ENCODE results near the gene PPME1. TPM values are rescaled to one million over a fixed set of nuclear protein-coding genes. Genes with fewer than 3 reads are reported as not detected.

Gene PPME1
- total RNA-seq, 1 experiment from 2014 or later: 39.4 TPM

- TF ChIP-seq CTCF (conservative IDR thresholded peaks at IDR 0.05): no peak
- H2BK120ac ChIP-seq (ENCODE audit: low read depth, low read length, poor library complexity, severe bottlenecking): no peak overlapping the region
- H3K4me3 Mint-ChIP-seq: no peak overlapping the region
- H3K27ac ChIP-seq (ENCODE audit: insufficient read length, low read depth, low read length): no peak overlapping the region
- no peak overlapping the region for H3K14ac ChIP-seq (ENCODE audit: insufficient read depth, low read length)
- H2BK20ac ChIP-seq (ENCODE audit: low read depth, low read length, poor library complexity, severe bottlenecking): no peak overlapping the region
- H3K4me1 ChIP-seq (ENCODE audit: insufficient read depth, low read length): no peaks in the 10 kb centered on the region
- H3K79me1 ChIP-seq (ENCODE audit: insufficient read depth, low read depth, low read length, poor library complexity, severe bottlenecking): no peaks in the 10 kb centered on the region
- H3K23me2 ChIP-seq (ENCODE audit: insufficient read length, low read depth, low read length, poor library complexity, severe bottlenecking): no peaks in the 10 kb centered on the region
- no peak overlapping the region for H4K91ac ChIP-seq (ENCODE audit: insufficient read length, low read depth, low read length)
- H3K27me3 Mint-ChIP-seq (ENCODE audit: low read depth): no peaks in the 10 kb centered on the region
- H3K9me3 Mint-ChIP-seq: no peaks in the 10 kb centered on the region
- no peak overlapping the region for H3K56ac ChIP-seq (ENCODE audit: insufficient read length, low read depth, low read length)
- no peak overlapping the region for H2AK5ac ChIP-seq (ENCODE audit: insufficient read length, low read length)
- no peak overlapping the region for H3T11ph ChIP-seq (ENCODE audit: low read length)
- peaks cover 7 to 11% of the 10 kb centered on the region in 2 experiments; a peak in 3 of 4 replicates for H3K4me1 Mint-ChIP-seq
- H2BK15ac ChIP-seq (ENCODE audit: low read depth, low read length): no peak overlapping the region
- H3K9ac ChIP-seq (ENCODE audit: extremely low read depth, insufficient read length, low read length): no peak overlapping the region
- no peak overlapping the region for H4K8ac ChIP-seq (replicated peaks; ENCODE audit: insufficient read length, low read depth, low read length)
- no peak overlapping the region for H3K27ac Mint-ChIP-seq
- no peak overlapping the region for H2BK5ac ChIP-seq (ENCODE audit: insufficient read length, low read length)
- H2BK12ac ChIP-seq (ENCODE audit: insufficient read length, low read depth, low read length): no peak overlapping the region
- no peaks in the 10 kb centered on the region for H4K20me1 ChIP-seq (ENCODE audit: control insufficient read depth, insufficient read depth, insufficient read length)
- H3K27me3 ChIP-seq (ENCODE audit: insufficient read depth, low read length): no peaks in the 10 kb centered on the region
- no peak overlapping the region for H3K4ac ChIP-seq (ENCODE audit: low read depth, low read length)
- H4K5ac ChIP-seq (ENCODE audit: insufficient read length, low read depth, low read length): no peak overlapping the region
- H3K79me2 ChIP-seq (ENCODE audit: insufficient read depth, low read length): no peaks in the 10 kb centered on the region
- no peak overlapping the region for H3K18ac ChIP-seq (ENCODE audit: insufficient read length, low read depth, low read length)
- no peak overlapping the region for H3K23ac ChIP-seq (ENCODE audit: insufficient read length, low read depth, low read length)
- H3K9me3 ChIP-seq (ENCODE audit: control insufficient read depth, low read depth, low read length): no peaks in the 10 kb centered on the region
- no peak overlapping the region for H3K4me2 ChIP-seq (ENCODE audit: insufficient read depth, insufficient read length, low read length)
- DNase-seq: no peak
- H3K36me3 Mint-ChIP-seq (ENCODE audit: insufficient read depth in 1 of 3, low read depth in 3 of 3): peaks cover 7 to 51% (median 13%) of the 10 kb centered on the region in 3 experiments; a peak in 6 of 7 replicates
- no peak overlapping the region for H2AFZ ChIP-seq (ENCODE audit: low read length)
Measured at GRCh38 chr11:74208507-74208906, 37.4 kb downstream of the PPME1 start.
